Measurements from ENCODE around the gene KCNQ2.

Gene KCNQ2

DNA sequence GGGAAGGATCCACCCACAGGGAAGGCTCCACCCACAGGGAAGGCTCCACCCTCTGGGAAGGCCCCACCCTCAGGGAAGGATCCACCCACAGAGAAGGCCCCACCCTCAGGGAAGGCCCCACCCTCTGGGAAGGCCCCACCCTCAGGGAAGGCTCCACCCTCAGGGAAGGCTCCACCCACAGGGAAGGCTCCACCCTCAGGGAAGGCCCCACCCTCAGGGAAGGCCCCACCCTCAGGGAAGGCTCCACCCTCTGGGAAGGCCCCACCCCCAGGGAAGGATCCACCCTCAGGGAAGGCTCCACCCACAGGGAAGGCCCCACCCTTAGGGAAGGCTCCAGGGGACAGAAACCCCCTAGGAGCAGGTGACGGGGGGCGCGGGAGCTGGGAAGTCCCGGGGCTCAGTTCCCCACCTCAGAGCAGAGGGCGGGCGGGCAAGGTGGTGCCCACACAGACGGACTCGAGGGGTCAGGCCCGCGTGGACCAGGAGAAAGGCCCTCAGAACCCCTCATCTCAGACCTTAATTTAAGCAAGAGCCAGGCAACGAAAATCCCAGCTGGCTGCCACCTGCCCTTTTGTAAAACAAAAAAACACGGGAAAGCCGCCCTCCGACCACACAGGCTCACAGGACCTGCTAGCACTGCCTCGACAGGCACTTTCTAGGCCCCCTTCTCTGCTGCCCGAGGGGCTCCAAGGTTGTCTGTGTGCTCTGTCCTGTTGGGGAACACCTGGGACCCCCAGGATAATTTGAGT lies 39.7 kb downstream of the KCNQ2 start:
- DNase-seq = no peak

DNA sequence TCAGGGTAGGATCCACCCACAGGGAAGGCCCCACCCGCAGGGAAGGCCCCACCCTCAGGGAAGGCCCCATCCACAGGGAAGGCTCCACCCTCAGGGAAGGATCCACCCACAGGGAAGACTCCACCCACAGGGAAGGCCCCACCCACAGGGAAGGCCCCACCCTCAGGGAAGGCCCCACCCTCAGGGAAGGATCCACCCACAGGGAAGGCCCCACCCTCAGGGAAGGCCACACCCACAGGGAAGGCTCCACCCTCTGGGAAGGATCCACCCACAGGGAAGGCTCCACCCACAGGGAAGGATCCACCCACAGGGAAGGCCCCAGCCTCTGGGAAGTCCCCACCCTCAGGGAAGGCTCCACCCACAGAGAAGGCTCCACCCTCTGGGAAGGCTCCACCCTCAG lies 40.5 kb downstream of the KCNQ2 start:
- DNase-seq = no peak

DNA sequence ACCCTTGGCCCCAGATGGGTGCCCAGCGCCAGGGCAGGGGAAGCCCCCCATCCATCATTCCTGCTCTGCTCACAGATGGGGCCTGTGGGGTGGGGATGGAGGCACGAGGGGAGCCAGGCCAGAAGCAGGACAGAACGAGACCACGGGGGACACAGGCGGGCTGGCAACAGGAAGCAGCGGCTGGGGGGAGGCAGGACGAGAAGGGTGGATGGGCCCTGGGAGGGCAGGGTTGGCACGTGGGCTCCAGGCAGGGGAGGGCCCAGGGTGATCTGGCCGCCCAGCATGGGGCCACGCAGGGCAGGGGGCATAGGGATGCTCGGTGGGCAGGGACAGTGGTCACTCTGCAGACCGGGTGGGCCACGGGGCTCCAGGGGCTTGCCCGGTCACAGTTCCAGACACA lies 41.6 kb downstream of the KCNQ2 start:
- DNase-seq = no peak

DNA sequence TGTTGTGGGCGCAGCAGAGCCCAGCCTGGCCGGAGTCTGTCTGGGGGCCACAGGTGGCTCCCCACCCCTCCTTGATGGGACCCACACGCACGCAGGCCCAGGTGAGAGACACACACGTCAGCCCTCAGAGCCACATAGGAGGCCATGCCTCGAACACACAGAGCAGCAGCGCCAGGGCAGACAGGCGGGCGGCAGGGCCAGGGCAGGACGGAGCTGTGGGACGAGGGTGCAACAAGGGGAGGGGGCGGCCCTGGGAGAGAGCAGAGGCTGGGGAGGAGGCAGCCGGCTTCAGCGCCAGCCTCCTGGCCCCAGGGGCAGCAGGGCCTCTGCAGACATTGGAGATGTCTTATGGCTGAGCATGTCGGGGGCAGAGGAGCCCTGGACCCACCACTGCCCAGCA lies 42.5 kb downstream of the KCNQ2 start:
- no peak for DNase-seq

DNA sequence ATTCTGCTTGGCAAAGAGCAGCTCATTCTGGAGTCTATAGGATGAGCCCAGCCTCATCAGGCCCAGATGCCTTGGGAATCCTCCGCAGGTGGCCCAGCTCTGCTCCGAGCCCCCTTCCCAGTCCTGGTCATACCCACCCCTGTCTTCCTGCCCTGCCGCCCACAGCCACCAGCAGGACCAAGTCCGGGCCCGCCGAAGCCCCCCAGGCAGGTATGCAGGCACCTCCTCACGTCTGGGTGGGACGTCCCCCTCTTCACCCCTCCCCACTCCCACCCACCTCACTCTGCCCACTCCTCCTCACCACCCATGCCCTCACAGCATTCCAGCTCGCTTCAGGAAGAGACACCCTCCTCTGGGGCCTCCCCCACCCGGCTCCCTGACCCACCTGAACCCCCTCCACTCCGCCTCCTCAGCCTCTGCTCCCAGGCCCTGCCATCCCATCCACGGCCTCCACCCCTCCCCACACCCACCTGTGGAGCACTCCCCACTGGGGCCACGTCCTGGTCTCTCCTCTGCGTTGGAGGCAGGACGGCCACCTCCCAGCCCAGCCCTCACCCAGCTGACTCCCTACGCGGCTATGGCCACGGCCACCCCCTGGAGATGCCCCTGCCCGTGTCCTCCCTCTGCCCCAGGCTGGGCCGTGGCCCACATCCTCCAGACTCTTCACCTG lies 43.4 kb downstream of the KCNQ2 start:
- DNase-seq = no peak

DNA sequence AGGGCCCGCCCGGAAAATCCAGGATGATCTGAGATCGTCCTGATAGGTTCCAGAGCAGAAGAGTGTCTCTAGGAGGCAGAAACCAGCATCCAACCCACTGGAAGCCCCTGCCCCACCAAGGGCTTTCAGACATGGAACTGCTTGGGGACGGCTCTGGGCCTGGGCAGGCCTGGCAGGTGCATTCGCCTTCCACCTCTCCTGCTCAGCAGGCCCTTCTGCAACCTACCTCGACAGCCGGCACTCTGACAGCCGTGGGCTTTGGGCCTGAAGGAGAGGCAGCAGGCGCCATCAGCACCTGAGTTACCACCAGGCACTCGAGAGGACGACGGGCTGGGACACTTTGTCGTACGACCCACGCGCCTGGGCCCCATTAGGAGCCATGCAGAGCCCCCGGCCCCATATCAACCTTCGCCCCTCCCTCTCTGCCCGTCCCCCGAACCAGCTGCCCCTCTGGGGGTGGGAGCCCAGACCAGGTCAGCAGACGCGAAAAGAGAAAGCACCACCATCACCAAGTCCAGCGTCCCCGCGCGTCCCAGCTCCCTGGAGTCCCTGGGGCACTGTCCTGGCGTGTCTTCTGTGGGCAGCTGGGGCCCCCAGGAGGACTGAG lies 44.6 kb downstream of the KCNQ2 start:
- DNase-seq = no peak

DNA sequence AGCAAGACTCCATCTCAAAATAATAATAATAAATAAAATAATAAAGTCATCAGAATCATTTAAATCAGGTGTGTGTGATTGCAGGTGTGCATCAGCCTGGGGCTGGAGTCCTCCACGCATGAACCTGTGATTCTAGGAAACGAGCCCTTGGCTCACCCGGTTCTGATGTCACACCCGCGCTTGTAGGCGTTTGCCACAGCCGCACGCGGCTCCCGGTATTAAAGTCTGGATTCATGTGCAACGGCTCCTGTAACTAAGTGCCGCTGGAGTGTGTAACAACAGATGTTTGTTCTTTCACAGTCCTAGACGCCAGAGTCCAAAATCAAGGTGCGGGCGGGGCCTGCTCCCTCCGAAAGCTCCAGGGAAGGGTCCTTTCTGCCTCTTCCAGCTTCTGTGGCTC lies 45.2 kb downstream of the KCNQ2 start:
- no peak for DNase-seq

DNA sequence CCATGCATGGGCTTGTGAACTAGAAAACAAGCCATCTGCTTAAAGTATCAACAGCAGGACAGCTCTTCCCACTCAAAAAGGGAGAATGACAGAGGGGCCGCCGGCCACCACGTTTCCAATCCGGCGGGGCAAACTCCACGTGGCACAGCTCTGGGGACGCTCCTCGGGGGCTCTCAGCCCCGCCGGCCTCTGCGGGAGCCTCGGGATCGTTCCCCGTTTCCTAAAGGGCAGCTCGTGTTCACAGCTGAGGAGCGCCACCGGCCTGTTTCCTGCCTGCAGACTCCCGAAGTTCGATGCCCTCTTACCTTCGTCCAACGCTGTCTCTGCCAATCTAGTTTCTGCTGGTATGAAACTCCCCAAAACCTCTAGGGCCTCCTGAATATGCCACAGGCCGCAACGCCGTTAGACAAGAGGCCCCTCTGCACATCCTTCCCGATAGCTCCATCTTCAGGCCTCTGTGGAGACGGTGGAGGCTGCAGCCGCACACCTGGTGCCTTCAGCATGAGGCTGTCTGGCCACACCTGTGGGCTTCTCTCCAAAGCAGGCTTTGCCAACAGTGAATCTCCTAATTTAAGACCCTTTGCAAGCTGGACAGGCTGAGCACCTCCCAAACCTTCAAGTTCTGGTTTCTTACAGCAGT lies 46.5 kb downstream of the KCNQ2 start:
- no peak for DNase-seq

DNA sequence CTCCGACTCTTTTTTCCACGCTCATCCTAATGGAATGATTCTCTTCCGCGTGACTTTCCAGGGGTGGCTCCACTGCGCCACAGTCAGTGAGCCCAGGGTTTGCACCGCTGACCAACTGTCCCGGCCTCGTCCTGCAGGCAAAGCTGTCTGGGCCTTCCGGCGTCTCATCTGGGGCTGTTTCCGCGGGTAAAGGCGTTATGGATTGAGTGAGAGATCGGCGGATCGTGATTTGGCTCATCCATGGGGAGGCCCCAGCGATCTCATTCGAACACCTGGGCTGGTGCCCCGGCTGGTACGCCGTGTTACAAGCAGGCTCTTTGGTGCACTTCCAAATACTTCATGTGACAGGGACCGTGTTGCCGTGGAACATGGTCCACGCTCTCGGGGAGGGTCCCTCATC lies 47.8 kb downstream of the KCNQ2 start:
- no peak for DNase-seq

DNA sequence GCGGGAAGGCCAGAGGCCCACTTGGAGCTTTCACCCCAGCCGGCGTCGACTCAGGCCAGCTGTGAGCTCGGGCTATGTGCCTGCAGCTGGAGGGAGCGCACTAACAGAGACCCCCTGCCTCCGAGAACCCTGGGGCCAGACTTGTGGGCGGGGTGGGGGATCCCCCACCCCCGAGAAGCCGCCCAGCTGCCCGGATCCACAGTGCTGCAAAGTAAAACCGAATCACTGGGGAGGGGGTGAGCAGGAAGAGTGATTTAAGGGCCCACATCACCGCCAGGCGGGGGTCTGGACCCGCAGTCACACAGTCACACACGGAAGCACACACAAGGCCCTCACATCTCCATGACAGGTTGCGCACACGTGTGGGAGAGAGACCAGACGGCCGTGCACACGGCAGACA lies 48.7 kb downstream of the KCNQ2 start:
- DNase-seq = no peak

DNA sequence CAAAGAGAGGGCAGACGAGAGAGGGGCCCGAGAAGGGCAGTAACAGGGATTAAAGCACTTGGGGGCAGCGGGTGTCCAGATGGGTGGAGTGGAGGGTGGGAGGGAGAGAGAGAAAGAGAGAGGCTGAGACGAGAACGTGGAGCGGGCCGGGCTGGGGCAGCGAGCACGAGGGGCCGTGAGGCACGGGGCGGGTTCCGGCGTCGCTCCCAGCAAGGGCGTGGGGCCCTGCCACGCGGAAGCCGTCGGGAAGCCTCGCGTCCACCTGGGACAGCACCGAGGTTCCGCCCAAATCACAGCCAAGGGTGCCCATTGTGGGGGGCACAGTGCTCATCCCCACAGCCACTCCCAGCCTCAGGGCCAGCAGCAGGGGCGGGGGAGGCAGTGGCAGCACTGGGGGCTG lies 49.8 kb downstream of the KCNQ2 start:
- DNase-seq = no peak

DNA sequence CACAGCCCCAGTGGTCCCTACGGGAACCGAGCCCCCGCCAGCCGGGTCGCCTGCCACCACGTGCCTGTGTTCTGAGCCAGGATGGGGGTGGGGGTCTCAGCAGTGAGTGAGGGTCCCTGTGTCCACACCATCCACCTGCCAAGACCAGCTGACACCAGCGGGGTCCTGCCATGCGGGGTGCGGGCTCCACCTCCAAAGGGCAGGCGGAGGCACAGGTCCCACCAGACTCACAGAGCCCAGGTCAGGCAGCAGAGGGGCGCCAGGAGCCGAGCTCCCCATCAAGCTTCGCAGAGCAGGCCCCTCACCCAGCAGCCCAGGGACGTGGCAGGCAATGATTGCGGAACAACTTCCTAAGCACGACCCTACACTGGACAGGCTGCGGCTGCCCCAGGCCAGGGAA lies 50.5 kb downstream of the KCNQ2 start:
- DNase-seq = no peak

DNA sequence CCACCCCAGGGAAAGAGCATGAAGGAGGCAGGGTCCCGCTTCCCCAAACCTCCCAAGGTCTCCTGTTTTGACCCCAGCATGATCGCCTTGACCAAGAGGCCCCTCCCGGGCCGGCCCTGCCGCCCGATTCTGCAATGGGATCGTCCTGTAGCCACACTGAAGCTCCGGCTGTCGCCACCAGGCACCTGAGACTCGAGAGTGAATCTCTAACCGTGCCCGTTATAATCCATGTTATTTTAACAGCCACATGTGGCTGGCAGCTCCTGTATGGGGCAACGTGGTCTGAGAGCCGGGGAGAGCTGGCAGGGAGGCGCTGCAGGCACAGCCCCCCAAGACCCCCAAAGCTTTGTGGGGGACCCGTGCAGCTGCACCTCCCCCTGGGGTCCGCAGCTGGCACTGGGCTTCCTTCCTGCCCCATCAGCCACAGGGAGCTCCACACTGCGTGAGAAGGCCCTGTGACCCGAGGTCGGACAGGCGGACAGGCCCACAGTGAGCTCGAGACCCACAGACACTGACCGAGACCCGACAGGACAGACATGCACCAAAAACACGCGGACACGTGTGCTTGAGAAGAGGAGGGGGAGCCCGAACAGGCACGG lies 51.3 kb downstream of the KCNQ2 start:
- DNase-seq = no peak

DNA sequence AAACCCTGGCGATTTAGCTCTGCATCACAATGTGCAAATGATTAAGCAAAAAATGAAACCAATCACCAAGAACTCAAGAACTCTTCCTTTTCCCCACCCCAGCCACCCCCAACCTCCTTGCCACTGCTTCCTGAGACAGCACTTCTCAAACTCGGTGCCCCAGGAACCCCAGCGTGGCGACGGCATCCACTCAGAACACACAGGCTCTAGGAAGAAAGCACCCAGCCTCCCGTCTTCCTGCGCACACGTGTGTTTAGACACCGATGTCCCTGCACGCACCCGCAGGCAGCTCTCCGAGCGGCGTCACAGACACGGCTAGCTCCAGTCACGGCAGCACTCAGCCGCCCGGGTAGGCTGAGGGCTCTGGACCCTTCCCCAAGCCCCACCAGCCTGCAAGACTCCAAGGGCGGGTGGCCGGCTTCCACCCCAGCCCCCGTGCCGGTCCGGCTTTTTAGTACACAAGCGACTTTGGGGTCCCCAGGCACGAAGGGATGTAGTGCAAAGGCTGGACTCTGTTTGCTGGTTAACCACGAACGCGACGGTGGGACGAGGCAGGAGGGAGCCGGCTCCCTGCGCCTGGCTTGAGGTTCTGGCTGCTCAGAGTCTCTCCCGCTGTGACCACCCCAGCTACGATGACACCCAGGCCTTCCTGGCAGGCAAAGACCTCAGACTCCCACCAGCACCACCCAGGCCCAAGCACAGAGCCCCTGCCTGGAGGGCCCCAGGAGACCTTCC lies 51.9 kb downstream of the KCNQ2 start:
- DNase-seq = no peak

DNA sequence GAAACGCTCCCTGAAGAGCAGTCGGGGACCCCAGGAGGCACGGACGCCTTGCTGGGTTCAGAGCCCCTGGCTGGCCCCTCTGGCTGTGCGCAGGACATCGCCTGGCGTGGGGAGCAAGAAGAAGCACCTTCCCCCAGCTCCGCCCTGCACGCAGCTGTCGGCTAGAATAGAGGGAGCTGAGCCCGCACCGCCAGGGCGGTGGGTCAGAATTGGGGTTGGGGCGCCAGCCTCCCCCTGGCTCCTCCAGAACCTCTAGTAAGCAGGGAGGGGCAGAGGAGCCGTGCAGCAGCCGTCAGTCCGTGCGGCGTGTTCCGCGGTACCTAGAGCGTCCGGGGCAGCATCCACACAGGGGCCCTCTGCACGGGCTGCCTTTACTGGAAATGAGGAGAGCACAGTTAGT lies 53.2 kb downstream of the KCNQ2 start:
- no peak for DNase-seq

DNA sequence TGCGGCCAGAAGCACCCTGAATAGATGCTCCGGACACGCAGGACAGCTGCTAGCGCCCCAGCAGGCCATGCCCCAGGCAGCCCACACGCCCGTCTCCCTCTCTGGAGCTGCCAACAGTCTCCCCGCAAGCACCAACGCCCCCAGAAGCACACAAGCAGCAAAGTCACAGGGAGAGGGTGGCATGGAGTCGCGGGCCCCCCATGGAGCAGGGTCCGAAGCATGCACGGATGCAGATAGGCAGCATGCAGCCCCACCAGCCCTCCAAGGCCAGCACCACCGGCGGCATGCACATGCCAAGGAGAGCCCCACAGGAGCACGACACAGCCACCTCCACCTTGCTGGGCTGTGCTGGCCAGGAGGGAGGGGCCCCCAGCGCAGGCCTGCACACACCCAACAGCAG lies 53.8 kb downstream of the KCNQ2 start:
- DNase-seq = no peak

DNA sequence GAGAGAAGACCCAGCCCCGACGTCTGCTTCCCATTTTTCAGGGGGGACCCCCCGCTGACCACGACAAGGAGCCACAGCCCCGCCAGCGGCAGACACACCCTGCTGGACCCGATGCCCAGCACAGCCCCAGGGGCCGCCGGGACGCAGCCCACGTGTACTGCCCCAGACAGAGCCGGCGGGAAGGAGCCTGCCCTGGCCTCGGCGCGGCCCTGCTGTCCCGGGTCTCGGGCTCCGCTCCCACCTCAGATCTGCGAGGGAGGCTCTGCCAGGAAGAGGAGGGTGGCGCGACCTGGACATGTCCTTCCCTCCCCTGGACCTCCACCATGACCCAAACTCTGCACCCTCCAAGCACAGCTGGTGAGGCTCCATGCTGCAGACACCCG lies 54.7 kb downstream of the KCNQ2 start:
- no peak for DNase-seq

DNA sequence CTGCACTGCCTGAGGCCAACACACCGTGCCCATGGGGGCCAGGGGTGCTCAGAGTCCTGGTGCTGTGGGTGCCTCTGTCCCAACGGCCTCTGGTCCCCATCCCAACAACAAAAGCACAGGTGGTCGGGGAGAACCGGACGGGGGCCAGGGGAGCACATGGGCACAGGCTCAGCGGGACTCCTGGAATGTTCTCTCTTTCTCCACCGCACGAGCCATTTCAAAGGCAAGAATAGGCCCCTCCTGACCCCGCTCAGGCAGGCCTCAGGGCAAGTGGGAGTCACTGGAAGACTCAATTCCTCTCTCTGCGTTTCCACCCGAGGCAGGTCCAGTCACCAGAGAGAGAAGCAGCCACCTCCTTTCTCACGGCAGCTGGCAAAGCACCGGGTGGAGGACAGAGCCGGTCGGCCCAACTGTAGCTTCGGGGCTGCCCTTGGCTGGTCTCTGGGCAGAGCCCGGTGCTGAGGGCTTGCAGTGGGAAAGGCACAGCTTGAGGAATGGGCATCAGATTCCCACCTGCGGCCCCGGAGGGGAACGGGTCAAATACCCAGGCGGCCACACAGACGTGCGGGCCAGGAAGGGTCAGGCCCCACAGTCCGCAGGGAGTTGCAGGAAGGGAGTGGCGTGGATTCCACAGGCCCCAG lies 55.2 kb downstream of the KCNQ2 start:
- no peak for DNase-seq

DNA sequence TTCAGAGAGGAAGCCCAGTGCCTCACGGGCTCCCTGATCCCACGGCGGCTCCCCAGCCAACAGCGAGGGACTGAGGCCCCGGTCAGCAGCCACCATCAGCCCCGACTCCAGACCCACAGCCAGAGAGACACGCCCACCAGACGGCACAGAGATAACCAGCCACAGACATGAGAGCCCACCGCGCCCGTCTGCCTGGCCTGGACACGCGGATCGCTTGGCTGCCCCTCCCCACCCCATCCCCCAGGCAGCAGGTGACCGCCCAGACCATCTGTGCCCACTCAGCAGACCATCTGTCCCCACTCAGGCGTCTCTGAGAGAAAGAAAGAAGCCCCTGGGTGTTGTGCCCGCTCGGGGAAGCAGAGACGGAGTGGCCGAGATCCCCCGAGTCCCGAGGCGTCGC lies 55.8 kb downstream of the KCNQ2 start:
- DNase-seq = no peak

DNA sequence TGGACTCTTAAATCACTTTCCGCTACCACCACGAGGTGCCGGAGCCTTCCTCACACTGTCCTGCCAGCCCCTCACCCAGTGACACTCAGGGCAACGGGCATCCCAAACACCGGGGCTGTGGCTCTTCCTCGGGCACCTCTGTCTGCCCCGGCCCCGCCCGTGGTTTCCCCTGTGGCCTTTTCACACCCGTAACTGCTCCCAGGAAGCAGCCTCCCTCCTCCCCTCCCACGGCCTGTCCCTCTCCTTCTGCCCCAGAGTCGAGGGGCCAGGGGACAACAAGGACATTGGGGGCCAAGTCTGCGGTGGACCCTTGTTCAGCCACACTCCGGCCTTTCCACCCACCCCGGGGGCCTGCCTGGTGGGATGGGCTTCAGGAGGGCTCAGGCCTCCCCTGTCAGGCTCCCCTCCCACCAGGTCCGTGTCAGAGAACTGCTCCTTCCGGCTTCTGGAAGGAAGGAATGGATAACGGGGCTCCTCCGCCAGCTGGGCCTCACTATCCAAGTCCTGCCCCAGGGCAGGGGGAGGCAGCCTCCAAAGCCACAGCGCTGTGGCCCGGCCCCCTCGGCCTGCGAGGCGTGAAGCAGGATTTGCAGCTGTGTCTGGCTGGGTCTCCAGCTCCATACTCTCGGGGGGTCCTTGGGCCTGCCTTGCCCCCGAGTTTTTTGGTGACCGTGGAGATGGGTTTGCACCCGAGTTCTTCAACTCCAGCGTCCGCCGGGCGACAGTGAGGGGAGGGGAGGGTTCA lies 56.6 kb downstream of the KCNQ2 start:
- DNase-seq = no peak

DNA sequence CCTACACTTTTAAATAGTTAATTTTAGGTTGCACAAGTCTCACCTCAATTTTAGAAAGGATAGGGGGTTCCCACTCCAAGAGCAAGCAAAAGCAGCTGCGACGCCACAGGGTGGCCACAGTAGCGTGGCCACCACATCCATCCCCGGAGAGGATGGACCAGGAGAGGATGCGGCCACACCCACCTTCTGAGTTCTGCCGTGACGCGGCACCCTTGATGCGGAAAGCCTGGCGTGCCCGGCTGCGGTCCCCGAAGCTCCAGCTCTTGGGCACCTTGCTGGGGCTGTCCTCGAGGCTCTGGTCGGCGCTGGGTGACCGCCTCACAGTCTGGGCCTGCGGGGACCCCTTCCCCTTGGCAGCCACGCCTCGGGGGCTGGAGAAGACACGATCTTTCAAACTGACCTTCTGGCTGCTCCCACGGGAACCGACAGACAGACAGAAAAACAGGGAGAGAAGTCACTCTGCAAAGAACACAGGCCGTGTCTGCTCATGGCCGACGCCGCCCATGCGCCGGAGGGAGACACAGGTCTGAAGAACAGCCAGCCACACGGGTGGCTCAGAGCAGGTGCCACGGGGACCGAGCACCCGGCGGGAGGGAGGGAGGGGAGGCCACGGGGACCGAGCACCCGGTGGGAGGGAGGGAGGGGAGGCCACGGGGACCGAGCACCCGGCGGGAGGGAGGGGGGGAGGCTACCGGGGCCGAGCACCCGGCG lies 57.6 kb downstream of the KCNQ2 start:
- no peak for DNase-seq
